Astrocyte (in vitro differentiated cells and primary cell): ENCODE measurements around the gene SLC35G6.

Source experiments
- EZH2 ChIP-seq: IDR thresholded peaks from 2 replicates; pipeline ENCODE4 v1.6.1; 2012; ENCODE audit warnings: mild to moderate bottlenecking, low read length, inconsistent platforms; ENCODE audit not compliant: insufficient read depth
- TF ChIP-seq, protein P1 (sequence below): IDR thresholded peaks from 2 replicates; pipeline ENCODE4 v1.5.1; 2011; ENCODE audit warnings: low read depth, mild to moderate bottlenecking, inconsistent platforms, low read length, moderate library complexity; ENCODE audit not compliant: insufficient read depth

DNA sequence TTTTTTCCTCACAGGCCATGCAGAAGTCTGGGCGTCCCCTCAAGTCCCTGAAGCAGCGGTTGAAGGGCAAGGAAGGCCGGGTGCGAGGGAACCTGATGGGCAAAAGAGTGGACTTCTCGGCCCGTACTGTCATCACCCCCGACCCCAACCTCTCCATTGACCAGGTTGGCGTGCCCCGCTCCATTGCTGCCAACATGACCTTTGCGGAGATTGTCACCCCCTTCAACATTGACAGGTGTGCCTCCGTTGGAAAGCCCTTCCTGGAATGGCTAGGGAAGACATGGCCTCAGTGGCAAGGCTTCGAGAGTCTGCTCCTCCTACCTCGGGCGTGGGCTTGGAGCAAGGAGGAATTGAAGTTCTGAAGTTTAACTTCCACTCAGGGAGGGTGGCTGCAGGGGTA is 16.4 kb downstream of the SLC35G6 start:
- TF ChIP-seq, protein P1, sequence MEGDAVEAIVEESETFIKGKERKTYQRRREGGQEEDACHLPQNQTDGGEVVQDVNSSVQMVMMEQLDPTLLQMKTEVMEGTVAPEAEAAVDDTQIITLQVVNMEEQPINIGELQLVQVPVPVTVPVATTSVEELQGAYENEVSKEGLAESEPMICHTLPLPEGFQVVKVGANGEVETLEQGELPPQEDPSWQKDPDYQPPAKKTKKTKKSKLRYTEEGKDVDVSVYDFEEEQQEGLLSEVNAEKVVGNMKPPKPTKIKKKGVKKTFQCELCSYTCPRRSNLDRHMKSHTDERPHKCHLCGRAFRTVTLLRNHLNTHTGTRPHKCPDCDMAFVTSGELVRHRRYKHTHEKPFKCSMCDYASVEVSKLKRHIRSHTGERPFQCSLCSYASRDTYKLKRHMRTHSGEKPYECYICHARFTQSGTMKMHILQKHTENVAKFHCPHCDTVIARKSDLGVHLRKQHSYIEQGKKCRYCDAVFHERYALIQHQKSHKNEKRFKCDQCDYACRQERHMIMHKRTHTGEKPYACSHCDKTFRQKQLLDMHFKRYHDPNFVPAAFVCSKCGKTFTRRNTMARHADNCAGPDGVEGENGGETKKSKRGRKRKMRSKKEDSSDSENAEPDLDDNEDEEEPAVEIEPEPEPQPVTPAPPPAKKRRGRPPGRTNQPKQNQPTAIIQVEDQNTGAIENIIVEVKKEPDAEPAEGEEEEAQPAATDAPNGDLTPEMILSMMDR = no peak
- TF ChIP-seq EZH2 = no peak
